ENCODE data around the gene GABRA1.

GABRA1 gene

DNA sequence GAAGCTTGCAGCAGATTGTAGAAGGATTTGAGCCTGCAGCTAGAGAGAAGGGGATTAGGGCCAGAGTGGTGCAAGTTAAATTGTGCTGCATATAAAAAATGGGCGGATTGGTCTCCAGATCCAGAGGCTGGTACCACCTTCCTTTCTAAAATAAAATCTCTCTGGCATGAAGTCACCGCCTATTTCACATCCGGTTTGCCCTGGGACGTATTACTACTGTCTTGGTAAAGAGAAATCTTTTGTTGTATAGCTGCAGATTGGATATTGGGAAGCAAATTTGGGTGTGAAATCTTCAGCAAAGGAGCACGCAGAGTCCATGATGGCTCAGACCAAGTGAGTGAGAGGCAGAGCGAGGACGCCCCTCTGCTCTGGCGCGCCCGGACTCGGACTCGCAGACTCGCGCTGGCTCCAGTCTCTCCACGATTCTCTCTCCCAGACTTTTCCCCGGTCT, at the start of gene GABRA1:
Gene GABRA1, plus strand, starts transcription at position 180 of the 451 bp plus-strand sequence. CDS start 2,691 bp downstream, outside the sequence.
- DNase-seq (ENCODE audit: low read depth) = no peak

GRCh38 chr5:161799316-161799715, 48.6 kb upstream of the GABRA1 start:
- DNase-seq (ENCODE audit: low read depth) = no peak

DNA sequence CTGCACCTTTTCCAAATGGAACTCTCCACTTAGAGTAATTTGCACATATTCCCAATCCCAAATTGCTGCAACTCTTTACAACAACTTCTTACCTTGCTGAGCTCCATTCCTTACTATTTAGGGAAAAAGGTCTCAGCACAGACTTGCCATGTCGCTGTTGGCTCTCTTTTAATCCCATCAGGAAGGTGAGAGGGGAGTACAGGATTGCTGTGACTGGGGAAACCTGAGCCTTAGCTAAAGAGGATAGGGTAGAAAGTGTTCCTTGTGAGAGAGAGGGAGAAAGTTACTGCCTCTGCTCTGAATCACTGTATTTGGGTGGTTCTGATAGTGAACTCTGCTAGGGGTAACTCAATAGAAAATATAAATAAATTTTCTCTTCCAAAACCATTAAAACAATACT, 43.7 kb upstream of the GABRA1 start:
- DNase-seq (ENCODE audit: low read depth) = no peak

- no peak for DNase-seq (ENCODE audit: low read depth)
These were observed 1.2 kb upstream of the GABRA1 start for GRCh38 chr5:161846746-161847145.

DNA sequence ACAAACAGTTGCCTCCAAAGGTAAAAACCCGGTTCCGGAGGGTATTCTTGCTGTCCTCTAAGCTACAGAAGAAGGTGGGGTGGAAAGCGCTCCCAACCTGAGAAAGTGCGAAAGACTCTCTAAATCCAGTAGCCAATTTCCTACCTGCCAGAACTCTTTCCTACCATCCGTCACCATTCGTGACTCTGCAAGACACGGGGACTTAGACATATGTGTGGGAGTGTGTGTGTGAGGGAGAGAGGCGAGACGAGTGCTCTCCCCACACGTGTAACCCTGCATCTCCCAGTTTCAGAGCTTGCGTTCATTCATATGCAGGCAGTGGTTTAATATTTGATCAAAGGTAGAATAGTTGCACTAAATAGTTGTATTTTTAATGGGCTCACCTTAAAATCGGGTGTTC, 473 bp upstream of the GABRA1 start:
- DNase-seq (ENCODE audit: low read depth) = no peak

- no peak for DNase-seq (ENCODE audit: low read depth)
These were observed 2.6 kb downstream of the GABRA1 start for GRCh38 chr5:161850491-161850890.

DNA sequence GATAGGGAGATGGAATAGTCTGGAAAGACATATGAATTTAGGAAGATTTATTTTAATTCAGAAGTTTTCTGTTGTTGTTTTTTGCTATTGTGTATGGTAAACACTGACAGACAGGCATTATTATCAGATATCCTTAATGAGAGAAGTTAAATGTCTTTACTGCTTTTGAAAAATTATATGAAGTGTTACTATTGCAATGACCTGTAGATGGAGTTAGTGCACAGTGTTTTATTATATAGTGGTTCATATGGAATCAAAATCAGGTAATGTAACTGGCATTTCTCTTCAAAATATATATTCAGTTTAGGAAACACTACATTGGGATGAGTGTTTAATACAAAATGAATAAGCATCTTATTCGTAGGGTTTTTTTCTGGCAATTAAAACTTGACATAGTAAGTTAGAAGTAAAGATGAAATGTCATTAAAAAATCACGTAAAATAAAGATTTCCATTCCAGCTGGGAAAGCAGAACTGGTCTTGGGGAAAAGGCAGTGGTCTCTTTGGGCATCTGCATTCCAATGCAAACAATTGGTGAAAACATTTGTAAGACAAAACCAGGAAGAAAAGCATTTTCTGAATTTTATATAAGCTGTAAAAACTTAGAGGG, 3.9 kb downstream of the GABRA1 start:
- no peak for DNase-seq (ENCODE audit: low read depth)

- no peak for DNase-seq (ENCODE audit: low read depth)
These were observed 9.4 kb downstream of the GABRA1 start for GRCh38 chr5:161857358-161857757.

DNA sequence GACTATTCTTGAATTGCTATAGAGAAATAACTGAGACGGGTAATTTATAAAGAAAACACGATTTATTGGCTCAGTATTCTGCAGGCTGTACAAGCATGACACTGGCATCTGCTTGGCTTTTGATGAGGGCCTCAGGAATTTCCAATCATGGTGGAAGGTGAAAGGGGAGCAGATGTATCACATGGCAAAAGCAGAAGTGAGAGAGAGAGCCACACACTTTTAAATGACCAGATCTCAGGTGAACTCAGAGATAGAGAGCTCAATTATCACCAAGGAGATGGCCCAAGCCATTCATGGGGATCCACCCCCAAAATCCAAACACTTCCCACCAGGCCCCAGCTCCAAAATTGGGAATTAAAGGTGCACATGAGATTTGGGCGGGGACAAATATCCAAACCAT, 15.3 kb downstream of the GABRA1 start:
- no peak for DNase-seq (ENCODE audit: low read depth)

GRCh38 chr5:161863811-161864210, 15.9 kb downstream of the GABRA1 start:
- DNase-seq (ENCODE audit: low read depth) = no peak

DNA sequence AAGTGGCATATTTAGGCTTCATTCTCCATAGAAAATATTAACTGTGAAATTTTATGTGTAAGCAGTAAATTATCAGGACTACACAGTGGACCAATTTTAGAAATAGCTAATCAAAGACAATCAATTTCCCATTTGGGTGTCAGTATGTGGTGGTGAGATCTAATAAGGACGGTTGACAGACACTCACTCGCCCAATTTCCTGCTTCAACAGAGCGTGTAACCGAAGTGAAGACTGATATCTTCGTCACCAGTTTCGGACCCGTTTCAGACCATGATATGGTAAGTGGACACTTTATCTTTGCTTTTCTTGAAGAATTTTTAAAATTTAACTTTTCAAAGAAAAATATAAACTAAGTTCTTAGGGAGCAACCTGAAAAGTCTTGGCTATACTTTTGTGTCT, 17.6 kb downstream of the GABRA1 start:
- no peak for DNase-seq (ENCODE audit: low read depth)

DNA sequence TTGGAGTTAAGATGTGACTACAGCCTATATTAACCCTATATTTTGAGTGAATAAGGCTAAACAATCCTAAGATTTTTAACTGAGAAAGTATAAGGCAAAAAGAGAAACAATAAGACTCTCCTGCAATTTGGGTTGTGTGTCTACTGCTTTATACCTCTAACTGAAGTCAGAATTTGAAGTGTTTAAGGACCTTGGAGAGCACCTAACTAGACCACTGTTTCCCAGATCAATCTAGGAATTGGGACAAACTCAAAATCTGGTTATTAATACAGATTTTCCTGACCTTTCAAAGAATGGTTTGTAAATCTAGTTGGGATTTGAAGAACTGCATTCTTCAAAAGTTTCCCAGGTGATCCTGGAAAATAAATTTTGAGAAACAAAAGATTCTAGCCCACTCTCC, 42.1 kb downstream of the GABRA1 start:
- DNase-seq (ENCODE audit: low read depth) = no peak

DNA sequence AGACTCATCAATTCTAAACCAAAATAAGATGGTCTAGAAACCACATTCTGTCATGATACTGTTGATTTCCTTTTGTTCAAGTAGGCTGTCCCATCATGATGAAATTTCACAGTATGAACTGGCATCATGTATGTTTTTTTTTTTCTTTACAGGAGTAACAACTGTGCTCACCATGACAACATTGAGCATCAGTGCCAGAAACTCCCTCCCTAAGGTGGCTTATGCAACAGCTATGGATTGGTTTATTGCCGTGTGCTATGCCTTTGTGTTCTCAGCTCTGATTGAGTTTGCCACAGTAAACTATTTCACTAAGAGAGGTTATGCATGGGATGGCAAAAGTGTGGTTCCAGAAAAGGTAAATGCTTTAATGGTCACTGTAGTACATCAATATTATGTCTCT, 47.6 kb downstream of the GABRA1 start:
- DNase-seq (ENCODE audit: low read depth) = no peak

GRCh38 chr5:161897033-161897432, 49.1 kb downstream of the GABRA1 start:
- no peak for DNase-seq (ENCODE audit: low read depth)

DNA sequence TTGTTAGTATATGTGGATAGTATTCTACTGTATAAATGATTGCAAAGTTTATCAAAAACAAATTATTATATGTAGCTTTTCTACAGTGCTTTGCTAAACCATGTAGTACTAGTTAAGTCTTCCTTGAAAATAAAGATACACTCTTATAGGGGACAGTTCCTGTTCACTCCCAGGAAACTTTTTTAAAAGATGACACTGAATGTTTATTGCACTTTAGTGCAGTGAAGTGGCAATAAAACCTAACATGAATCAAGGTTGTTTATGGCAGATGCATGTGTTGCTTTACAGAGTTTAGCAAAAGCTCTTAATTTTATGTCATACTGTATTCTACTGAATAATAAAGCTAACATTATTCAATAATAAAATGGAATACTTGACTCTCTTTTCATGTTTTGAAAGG, 51.7 kb downstream of the GABRA1 start:
- DNase-seq (ENCODE audit: low read depth) = no peak

DNA sequence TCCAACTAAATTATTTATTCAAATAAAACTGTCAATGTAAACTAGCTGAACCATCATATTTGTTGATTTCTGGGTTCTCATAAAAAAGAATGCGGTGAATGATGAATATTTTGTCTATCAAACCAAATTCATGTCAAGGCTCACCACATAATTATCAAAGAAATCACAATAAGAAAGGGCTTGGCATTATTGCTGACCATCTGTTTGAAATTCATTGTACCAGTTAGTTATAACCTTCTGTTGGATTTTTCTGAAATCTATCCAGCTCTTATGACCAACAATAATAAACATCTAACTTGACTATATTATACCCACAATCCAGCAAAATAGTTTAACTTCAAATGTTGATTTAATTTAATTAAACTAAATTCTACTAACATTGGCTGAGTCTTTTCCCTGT, 53.1 kb downstream of the GABRA1 start:
- DNase-seq (ENCODE audit: low read depth) = no peak

- DNase-seq (ENCODE audit: low read depth) = no peak
These were observed 73.9 kb downstream of the GABRA1 start for GRCh38 chr5:161921781-161922180.

DNA sequence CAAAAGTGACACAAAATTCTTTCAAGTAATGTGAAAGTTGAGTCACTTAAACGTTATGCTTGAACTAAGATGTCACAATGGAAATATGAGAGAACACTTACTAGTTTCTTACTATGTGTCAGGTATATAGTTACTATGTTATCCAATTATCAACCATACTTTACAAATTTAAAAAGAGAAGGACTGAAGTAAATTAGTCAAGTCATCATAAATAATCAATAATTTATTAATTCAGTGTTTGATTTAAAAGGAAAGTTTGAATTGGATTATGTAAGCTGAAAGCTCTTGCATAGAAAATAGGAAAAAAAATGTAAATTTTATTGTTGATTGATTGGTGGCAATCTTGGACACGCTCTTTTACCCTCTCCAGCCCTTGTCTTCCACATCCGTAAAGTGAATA, 76.3 kb downstream of the GABRA1 start:
- no peak for DNase-seq (ENCODE audit: low read depth)

DNA sequence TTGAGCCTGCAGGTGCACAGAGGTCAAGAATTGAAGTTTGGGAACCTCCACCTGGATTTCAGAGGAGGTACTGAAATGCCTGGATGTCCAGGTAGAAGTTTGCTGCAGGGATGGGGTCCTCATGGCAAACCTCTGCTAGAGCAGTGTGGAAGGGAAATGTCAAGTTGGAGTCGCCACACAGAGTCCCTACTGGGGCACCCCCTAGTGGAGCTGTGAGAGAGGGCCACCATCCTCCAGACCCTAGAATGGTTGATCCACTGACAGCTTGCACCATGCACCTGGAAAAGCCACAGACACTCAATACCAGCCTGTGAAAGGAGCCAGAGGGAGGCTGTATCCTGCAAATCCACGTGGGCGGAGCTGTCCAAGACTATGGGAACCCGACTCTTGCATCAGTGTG, 78.0 kb downstream of the GABRA1 start:
- DNase-seq (ENCODE audit: low read depth) = no peak

DNA sequence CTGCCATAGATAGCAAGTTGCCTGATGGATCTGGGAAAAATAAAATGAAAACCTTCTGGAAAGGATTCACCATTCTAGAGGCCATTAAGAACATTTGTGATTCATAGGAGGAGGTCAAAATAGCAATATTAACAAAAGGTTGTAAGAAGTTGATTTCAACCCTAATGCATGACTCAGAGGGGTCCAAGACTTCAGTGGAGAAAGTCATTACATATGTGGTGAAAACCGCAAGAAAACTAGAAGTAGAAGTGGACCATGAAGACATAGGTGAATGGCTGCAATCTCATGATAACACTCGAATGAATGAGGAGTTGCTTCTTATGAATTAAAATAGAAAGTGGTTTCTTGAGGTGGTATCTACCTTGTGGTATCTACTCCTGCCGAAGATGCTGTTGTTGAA, 86.6 kb downstream of the GABRA1 start:
- DNase-seq (ENCODE audit: low read depth) = no peak

DNA sequence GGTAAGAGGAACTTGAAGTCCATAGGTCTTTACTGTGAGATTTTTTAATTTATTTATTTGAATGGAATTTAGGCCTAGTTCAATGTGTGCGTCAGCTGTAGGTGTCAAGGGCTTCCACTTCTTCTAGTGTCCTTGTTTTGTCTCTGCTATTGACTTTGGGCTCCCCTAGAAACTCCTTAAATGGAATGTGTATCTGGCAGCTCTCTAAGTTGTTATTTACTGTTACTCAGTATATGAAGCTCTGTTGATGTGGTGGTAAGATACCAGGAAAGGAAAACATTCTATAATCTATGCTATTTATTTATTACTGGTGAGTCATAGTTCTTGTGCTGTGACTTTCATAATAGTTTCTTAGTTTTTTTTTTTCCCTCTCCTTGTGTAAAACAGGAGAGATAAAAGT, 97.1 kb downstream of the GABRA1 start:
- DNase-seq (ENCODE audit: low read depth) = no peak

GRCh38 chr5:161946911-161947310, 99.0 kb downstream of the GABRA1 start:
- DNase-seq (ENCODE audit: low read depth) = no peak
